ENCODE measurements around the gene SLC46A1. TPM values are rescaled to one million over a fixed set of nuclear protein-coding genes. Genes with fewer than 3 reads are reported as not detected.

SLC46A1 gene
- total and polyA plus RNA-seq, 2 of the 13 experiments (the other 11 are each of a cell fraction or from before 2014, with no cell fraction given) = 19.6 to 22.6 TPM

DNA sequence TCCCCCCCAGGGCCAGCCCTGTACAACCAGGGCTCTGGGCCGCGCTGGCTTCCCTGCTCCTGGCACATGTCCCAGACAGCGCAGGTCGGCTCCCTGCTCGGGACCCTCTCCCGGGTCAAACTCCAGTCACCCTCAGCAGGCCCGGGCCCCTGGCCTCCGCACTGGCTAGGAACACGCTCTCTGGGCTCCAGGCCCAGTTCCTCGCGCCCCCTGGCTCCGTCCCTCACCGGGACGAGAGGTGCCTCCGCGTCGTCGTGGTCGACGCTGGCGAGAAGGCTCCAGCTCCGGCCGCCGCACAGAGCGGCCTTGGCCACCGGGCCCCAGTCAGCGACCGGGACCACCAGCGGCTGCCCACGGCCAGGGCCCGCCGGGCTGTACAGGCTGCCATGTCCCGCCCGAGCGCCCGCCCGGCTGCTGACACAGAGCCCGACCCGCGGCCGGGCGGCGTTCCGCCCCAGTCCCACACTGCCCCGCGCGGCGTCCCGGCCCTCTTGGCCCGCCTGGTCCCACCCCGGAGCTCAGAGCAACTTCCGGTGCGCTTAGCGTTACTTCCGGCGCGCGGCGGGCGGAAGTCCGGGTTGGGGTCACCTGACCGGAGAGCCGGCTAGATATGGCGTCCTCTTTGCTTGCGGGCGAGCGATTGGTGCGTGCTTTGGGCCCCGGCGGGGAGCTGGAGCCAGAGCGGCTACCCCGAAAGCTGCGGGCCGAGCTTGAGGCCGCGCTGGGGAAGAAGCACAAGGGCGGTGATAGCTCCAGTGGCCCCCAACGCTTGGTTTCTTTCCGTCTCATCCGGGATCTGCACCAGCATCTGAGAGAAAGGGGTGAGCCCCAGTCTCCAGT, 48.7 kb downstream of the SLC46A1 start, which contains the start of gene POLDIP2 (continued):
- TF ChIP-seq, protein P1, sequence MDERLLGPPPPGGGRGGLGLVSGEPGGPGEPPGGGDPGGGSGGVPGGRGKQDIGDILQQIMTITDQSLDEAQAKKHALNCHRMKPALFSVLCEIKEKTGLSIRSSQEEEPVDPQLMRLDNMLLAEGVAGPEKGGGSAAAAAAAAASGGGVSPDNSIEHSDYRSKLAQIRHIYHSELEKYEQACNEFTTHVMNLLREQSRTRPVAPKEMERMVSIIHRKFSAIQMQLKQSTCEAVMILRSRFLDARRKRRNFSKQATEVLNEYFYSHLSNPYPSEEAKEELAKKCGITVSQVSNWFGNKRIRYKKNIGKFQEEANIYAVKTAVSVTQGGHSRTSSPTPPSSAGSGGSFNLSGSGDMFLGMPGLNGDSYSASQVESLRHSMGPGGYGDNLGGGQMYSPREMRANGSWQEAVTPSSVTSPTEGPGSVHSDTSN (CRISPR knock-in tag; IDR thresholded peaks at IDR 0.05) = no peak
- TF ChIP-seq, protein P2, sequence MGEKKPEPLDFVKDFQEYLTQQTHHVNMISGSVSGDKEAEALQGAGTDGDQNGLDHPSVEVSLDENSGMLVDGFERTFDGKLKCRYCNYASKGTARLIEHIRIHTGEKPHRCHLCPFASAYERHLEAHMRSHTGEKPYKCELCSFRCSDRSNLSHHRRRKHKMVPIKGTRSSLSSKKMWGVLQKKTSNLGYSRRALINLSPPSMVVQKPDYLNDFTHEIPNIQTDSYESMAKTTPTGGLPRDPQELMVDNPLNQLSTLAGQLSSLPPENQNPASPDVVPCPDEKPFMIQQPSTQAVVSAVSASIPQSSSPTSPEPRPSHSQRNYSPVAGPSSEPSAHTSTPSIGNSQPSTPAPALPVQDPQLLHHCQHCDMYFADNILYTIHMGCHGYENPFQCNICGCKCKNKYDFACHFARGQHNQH (CRISPR knock-in tag; IDR thresholded peaks at IDR 0.05) = peak; percentile 80; the same call in 1 of the 2 replicates
- TF ChIP-seq SP4 (CRISPR knock-in tag; IDR thresholded peaks at IDR 0.05) = peak; percentile 93
- TF ChIP-seq FOSL2 (CRISPR knock-in tag; IDR thresholded peaks at IDR 0.05) = peak; percentile 57
- TF ChIP-seq, protein P3, sequence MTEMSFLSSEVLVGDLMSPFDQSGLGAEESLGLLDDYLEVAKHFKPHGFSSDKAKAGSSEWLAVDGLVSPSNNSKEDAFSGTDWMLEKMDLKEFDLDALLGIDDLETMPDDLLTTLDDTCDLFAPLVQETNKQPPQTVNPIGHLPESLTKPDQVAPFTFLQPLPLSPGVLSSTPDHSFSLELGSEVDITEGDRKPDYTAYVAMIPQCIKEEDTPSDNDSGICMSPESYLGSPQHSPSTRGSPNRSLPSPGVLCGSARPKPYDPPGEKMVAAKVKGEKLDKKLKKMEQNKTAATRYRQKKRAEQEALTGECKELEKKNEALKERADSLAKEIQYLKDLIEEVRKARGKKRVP (CRISPR knock-in tag; IDR thresholded peaks at IDR 0.05) = peak in 1 of 2 experiments; percentile 73; a peak in 2 of 4 replicates
- no peak for TF ChIP-seq ZNF850 (CRISPR knock-in tag; conservative IDR thresholded peaks at IDR 0.05)
- TF ChIP-seq ZFY (CRISPR knock-in tag; IDR thresholded peaks at IDR 0.05) = peak; percentile 96
- TF ChIP-seq TOE1 (CRISPR knock-in tag; IDR thresholded peaks at IDR 0.05) = peak; percentile 49; the same call in 1 of the 2 replicates
- no peak for TF ChIP-seq MBNL3 (CRISPR knock-in tag; conservative IDR thresholded peaks at IDR 0.05)
- peak; percentile 65; the same call in 1 of the 2 replicates for TF ChIP-seq ZNF772 (CRISPR knock-in tag; IDR thresholded peaks at IDR 0.05)
- TF ChIP-seq, protein P4, sequence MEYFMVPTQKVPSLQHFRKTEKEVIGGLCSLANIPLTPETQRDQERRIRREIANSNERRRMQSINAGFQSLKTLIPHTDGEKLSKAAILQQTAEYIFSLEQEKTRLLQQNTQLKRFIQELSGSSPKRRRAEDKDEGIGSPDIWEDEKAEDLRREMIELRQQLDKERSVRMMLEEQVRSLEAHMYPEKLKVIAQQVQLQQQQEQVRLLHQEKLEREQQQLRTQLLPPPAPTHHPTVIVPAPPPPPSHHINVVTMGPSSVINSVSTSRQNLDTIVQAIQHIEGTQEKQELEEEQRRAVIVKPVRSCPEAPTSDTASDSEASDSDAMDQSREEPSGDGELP (IDR thresholded peaks at IDR 0.05; ENCODE audit: borderline replicate concordance, low read depth) = peak; percentile 51; the same call in 1 of the 2 replicates
- TF ChIP-seq ELF3 (CRISPR knock-in tag; IDR thresholded peaks at IDR 0.05) = peak; percentile 86
- TF ChIP-seq GATAD2A (CRISPR knock-in tag; IDR thresholded peaks at IDR 0.05) = peak; percentile 65; the same call in 1 of the 2 replicates
- TF ChIP-seq HMG20A (CRISPR knock-in tag; IDR thresholded peaks at IDR 0.05; ENCODE audit: borderline replicate concordance) = no peak
- TF ChIP-seq, protein P5, sequence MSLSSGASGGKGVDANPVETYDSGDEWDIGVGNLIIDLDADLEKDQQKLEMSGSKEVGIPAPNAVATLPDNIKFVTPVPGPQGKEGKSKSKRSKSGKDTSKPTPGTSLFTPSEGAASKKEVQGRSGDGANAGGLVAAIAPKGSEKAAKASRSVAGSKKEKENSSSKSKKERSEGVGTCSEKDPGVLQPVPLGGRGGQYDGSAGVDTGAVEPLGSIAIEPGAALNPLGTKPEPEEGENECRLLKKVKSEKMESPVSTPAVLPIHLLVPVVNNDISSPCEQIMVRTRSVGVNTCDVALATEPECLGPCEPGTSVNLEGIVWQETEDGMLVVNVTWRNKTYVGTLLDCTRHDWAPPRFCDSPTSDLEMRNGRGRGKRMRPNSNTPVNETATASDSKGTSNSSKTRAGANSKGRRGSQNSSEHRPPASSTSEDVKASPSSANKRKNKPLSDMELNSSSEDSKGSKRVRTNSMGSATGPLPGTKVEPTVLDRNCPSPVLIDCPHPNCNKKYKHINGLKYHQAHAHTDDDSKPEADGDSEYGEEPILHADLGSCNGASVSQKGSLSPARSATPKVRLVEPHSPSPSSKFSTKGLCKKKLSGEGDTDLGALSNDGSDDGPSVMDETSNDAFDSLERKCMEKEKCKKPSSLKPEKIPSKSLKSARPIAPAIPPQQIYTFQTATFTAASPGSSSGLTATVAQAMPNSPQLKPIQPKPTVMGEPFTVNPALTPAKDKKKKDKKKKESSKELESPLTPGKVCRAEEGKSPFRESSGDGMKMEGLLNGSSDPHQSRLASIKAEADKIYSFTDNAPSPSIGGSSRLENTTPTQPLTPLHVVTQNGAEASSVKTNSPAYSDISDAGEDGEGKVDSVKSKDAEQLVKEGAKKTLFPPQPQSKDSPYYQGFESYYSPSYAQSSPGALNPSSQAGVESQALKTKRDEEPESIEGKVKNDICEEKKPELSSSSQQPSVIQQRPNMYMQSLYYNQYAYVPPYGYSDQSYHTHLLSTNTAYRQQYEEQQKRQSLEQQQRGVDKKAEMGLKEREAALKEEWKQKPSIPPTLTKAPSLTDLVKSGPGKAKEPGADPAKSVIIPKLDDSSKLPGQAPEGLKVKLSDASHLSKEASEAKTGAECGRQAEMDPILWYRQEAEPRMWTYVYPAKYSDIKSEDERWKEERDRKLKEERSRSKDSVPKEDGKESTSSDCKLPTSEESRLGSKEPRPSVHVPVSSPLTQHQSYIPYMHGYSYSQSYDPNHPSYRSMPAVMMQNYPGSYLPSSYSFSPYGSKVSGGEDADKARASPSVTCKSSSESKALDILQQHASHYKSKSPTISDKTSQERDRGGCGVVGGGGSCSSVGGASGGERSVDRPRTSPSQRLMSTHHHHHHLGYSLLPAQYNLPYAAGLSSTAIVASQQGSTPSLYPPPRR (CRISPR knock-in tag; IDR thresholded peaks at IDR 0.05; ENCODE audit: borderline replicate concordance) = peak; percentile 54; the same call in 1 of the 2 replicates
- peak; percentile 65; the same call in 1 of the 2 replicates for TF ChIP-seq ELF4 (CRISPR knock-in tag; IDR thresholded peaks at IDR 0.05; ENCODE audit: borderline replicate concordance)
- TF ChIP-seq, protein P6, sequence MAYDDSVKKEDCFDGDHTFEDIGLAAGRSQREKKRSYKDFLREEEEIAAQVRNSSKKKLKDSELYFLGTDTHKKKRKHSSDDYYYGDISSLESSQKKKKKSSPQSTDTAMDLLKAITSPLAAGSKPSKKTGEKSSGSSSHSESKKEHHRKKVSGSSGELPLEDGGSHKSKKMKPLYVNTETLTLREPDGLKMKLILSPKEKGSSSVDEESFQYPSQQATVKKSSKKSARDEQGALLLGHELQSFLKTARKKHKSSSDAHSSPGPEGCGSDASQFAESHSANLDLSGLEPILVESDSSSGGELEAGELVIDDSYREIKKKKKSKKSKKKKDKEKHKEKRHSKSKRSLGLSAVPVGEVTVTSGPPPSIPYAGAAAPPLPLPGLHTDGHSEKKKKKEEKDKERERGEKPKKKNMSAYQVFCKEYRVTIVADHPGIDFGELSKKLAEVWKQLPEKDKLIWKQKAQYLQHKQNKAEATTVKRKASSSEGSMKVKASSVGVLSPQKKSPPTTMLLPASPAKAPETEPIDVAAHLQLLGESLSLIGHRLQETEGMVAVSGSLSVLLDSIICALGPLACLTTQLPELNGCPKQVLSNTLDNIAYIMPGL (CRISPR knock-in tag; IDR thresholded peaks at IDR 0.05; ENCODE audit: borderline replicate concordance in 1 of 2, low read depth in 1 of 2) = peak; percentile 64 to 85; a peak in 2 of 4 replicates
